Measurements from ENCODE around the gene ELANE.
A peak's percentile ranks its signal among the peaks of the same experiment; 100 is the strongest.

Gene ELANE

GRCh38 chr19:892894-893689 lies 41.0 kb downstream of the ELANE start, which contains the start of the genes MED16 and RNU6-9:
Gene MED16, minus strand, starts transcription at chr19:893187. Its CDS starts 2,056 bp downstream, at chr19:891131.
Gene RNU6-9, plus strand, starts transcription at chr19:893484.
- peak within 1 kb of the TSS; percentile 84 for H3K4me3 ChIP-seq (ENCODE audit: low read length)
- peak; percentile 66 for DNase-seq (ENCODE audit: low read depth)
- no peak for TF ChIP-seq CTCF (conservative IDR thresholded peaks at IDR 0.05; ENCODE audit: low read depth, low read length)

- TF ChIP-seq CTCF (conservative IDR thresholded peaks at IDR 0.05; ENCODE audit: low read depth, low read length), result no peak
- no peak for DNase-seq (ENCODE audit: low read depth)
- no peak overlapping the region for H3K4me3 ChIP-seq (ENCODE audit: low read length)
Measured at GRCh38 chr19:896434-896833, 44.3 kb downstream of the ELANE start.

GRCh38 chr19:896999-897398 lies 44.9 kb downstream of the ELANE start:
- DNase-seq (ENCODE audit: low read depth), result no peak
- no peak overlapping the region for H3K4me3 ChIP-seq (ENCODE audit: low read length)
- no peak for TF ChIP-seq CTCF (conservative IDR thresholded peaks at IDR 0.05; ENCODE audit: low read depth, low read length)

GRCh38 chr19:897442-898039 lies 45.4 kb downstream of the ELANE start:
- no peak for DNase-seq (ENCODE audit: low read depth)
- TF ChIP-seq CTCF (conservative IDR thresholded peaks at IDR 0.05; ENCODE audit: low read depth, low read length), result peak; percentile 15
- no peak overlapping the region for H3K4me3 ChIP-seq (ENCODE audit: low read length)

- DNase-seq (ENCODE audit: low read depth), result no peak
- H3K4me3 ChIP-seq (ENCODE audit: low read length), result no peak overlapping the region
- TF ChIP-seq CTCF (conservative IDR thresholded peaks at IDR 0.05; ENCODE audit: low read depth, low read length), result no peak
Measured at GRCh38 chr19:898663-899062, 46.6 kb downstream of the ELANE start.

GRCh38 chr19:899336-900042 lies 47.4 kb downstream of the ELANE start:
- DNase-seq (ENCODE audit: low read depth), result no peak
- H3K4me3 ChIP-seq (ENCODE audit: low read length), result no peak overlapping the region

More at GRCh38 chr19:899336-900042, 47.4 kb downstream of the ELANE start:
- TF ChIP-seq CTCF (conservative IDR thresholded peaks at IDR 0.05; ENCODE audit: low read depth, low read length), result no peak
